DND-41 (cell line): Measurements from ENCODE around the gene ABTB1.

Source experiments
- ATAC-seq: fragments of 200-7000 bp; cut with Tn5 transposase; 3 replicates; pipeline ENCODE4 v1.9.1; 2021; ENCODE audit warnings: low read depth; ENCODE audit not compliant: insufficient read depth
- DNase-seq: peaks from one replicate; pipeline ENCODE4 v3.0.0-alpha.2; 2020
- H2AFZ ChIP-seq: 2 replicates; pipeline ENCODE4 v1.6.0; 2012; ENCODE audit warnings: low read depth, low read length
- H3K27ac ChIP-seq: 2 replicates; pipeline ENCODE4 v1.5.1; 2012; ENCODE audit warnings: low read length, inconsistent platforms
- H3K27me3 ChIP-seq: fragments of 200-600 bp; sonication (generic); 2 replicates; pipeline ENCODE4 v1.6.0; 2012; ENCODE audit warnings: low read length, mild to moderate bottlenecking, inconsistent platforms; ENCODE audit not compliant: insufficient read depth, poor library complexity
- H3K36me3 ChIP-seq: 2 replicates; pipeline ENCODE4 v1.5.1; 2012; ENCODE audit warnings: low read length, inconsistent platforms; ENCODE audit not compliant: insufficient read depth
- H3K4me1 ChIP-seq: 2 replicates; pipeline ENCODE4 v1.5.1; 2012; ENCODE audit warnings: mild to moderate bottlenecking, low read length; ENCODE audit not compliant: insufficient read depth
- H3K4me2 ChIP-seq: 2 replicates; pipeline ENCODE4 v1.6.0; 2012; ENCODE audit warnings: mild to moderate bottlenecking, moderate library complexity, low read length, inconsistent platforms; ENCODE audit not compliant: insufficient read depth
- H3K4me3 ChIP-seq, 2 experiments: fragments of 200-600 bp in 1 of 2; shearing (Covaris generic) in 1 of 2; 2 replicates each; pipeline ENCODE4 v1.5.1; 2012 to 2016; ENCODE audit warnings: inconsistent platforms in 2 of 2, low read length in 2 of 2, mild to moderate bottlenecking in 2 of 2, low read depth in 1 of 2, moderate library complexity in 1 of 2
- H3K79me2 ChIP-seq: 2 replicates; pipeline ENCODE4 v1.6.0; 2012; ENCODE audit warnings: low read length, inconsistent platforms; ENCODE audit not compliant: insufficient read depth
- H3K9ac ChIP-seq: 2 replicates; pipeline ENCODE4 v1.6.0; 2012; ENCODE audit warnings: low read depth, mild to moderate bottlenecking, inconsistent platforms, low read length, moderate library complexity
- H3K9me3 ChIP-seq: 2 replicates; pipeline ENCODE4 v1.5.1; 2012; ENCODE audit warnings: low read length, moderate library complexity, mild to moderate bottlenecking, inconsistent platforms; ENCODE audit not compliant: insufficient read depth, severe bottlenecking
- H4K20me1 ChIP-seq: 2 replicates; pipeline ENCODE4 v1.6.0; 2012; ENCODE audit warnings: low read length; ENCODE audit not compliant: insufficient read depth
- EZH2 ChIP-seq: IDR thresholded peaks from 3 replicates; pipeline ENCODE4 v1.6.1; 2012; ENCODE audit warnings: borderline replicate concordance, low read depth, mild to moderate bottlenecking, moderate library complexity, low read length, inconsistent platforms; ENCODE audit not compliant: severe bottlenecking
- TF ChIP-seq, protein P1 (sequence below): IDR thresholded peaks from 2 replicates; pipeline ENCODE4 v1.5.1; 2012; ENCODE audit warnings: borderline replicate concordance, low read length, moderate library complexity, mild to moderate bottlenecking; ENCODE audit not compliant: poor library complexity, severe bottlenecking; ENCODE audit errors: extremely low read depth

ABTB1 gene

DNA sequence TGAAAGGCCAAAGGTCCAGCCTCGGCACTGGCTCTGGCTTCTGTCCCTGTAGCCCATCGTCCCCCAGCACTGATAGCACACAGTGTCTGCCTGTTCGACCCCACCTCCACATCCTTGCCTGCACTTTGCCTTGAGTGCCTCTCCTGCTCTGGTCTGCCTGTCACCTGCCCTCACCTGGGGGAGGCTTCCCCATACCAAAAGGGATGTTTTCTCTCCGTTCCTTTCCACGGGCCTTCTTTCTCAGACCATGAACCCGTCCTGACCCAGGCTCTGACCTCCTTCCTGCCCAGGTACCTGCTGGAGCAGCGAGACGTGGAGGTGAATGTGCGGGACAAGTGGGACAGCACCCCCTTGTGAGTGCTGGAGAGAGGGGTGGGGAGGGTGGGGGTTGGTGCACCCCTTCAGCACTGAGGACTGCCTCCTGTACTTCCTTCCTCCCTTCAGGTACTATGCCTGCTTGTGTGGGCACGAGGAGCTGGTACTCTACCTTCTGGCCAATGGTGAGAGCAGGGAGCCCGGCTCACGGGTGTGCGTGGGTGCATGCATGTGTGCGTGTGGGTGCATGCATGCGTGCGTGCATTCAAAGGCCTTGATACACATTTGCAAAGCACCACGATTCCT is 1.5 kb downstream of the ABTB1 start:
- peak overlapping the region in 1 of 2 experiments; percentile 96; a peak in 2 of 4 replicates for H3K4me3 ChIP-seq
- H3K27ac ChIP-seq: no peak overlapping the region; the same call in 1 of the 2 replicates
- TF ChIP-seq EZH2: no peak
- TF ChIP-seq, protein P1, sequence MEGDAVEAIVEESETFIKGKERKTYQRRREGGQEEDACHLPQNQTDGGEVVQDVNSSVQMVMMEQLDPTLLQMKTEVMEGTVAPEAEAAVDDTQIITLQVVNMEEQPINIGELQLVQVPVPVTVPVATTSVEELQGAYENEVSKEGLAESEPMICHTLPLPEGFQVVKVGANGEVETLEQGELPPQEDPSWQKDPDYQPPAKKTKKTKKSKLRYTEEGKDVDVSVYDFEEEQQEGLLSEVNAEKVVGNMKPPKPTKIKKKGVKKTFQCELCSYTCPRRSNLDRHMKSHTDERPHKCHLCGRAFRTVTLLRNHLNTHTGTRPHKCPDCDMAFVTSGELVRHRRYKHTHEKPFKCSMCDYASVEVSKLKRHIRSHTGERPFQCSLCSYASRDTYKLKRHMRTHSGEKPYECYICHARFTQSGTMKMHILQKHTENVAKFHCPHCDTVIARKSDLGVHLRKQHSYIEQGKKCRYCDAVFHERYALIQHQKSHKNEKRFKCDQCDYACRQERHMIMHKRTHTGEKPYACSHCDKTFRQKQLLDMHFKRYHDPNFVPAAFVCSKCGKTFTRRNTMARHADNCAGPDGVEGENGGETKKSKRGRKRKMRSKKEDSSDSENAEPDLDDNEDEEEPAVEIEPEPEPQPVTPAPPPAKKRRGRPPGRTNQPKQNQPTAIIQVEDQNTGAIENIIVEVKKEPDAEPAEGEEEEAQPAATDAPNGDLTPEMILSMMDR: no peak
- H4K20me1 ChIP-seq: peaks cover 3% of the 10 kb centered on the region
- H3K9ac ChIP-seq: peak overlapping the region; percentile 98
- H3K27me3 ChIP-seq: no peaks in the 10 kb centered on the region
- H3K9me3 ChIP-seq: no peaks in the 10 kb centered on the region
- DNase-seq (no peak), ATAC-seq (no peak)
- peaks cover 27% of the 10 kb centered on the region; the same call in 1 of the 2 replicates for H3K36me3 ChIP-seq
- peak overlapping the region; percentile 92 for H3K4me2 ChIP-seq
- peaks cover 24% of the 10 kb centered on the region for H3K4me1 ChIP-seq
- H3K79me2 ChIP-seq: peaks cover 17% of the 10 kb centered on the region
- no peak overlapping the region for H2AFZ ChIP-seq

DNA sequence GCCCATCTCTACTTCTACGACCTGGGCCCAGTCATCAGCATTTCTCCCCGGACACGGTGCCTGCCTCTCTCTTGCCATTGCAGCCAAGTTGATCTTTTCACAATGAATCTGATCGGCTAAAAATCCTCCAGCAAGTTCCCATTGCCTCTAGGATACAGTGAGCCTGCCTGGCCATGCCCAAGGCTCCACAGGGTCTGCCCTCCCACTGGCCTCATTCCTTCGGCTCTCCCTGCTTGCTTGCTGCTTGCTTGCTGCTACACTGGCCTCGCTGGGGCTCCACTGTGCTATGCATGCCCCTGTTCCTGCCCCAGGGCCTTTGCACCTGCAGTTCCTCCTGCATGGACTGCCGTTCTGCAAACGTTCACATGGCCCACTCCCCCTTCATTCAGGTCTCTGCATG is 2.0 kb downstream of the ABTB1 start:
- H3K4me2 ChIP-seq: peak overlapping the region; percentile 92; the same call in 1 of the 2 replicates
- peaks cover 28% of the 10 kb centered on the region; the same call in 1 of the 2 replicates for H3K36me3 ChIP-seq
- peaks cover 24% of the 10 kb centered on the region for H3K4me1 ChIP-seq
- no peak overlapping the region for H2AFZ ChIP-seq
- H3K27ac ChIP-seq: no peak overlapping the region
- no peak for TF ChIP-seq EZH2
- TF ChIP-seq, protein P1: no peak
- no peak for ATAC-seq
- peaks cover 3% of the 10 kb centered on the region for H4K20me1 ChIP-seq
- no peaks in the 10 kb centered on the region for H3K9me3 ChIP-seq
- H3K4me3 ChIP-seq: no peak overlapping the region
- peaks cover 17% of the 10 kb centered on the region for H3K79me2 ChIP-seq
- DNase-seq: no peak
- no peaks in the 10 kb centered on the region for H3K27me3 ChIP-seq
- no peak overlapping the region for H3K9ac ChIP-seq

DNA sequence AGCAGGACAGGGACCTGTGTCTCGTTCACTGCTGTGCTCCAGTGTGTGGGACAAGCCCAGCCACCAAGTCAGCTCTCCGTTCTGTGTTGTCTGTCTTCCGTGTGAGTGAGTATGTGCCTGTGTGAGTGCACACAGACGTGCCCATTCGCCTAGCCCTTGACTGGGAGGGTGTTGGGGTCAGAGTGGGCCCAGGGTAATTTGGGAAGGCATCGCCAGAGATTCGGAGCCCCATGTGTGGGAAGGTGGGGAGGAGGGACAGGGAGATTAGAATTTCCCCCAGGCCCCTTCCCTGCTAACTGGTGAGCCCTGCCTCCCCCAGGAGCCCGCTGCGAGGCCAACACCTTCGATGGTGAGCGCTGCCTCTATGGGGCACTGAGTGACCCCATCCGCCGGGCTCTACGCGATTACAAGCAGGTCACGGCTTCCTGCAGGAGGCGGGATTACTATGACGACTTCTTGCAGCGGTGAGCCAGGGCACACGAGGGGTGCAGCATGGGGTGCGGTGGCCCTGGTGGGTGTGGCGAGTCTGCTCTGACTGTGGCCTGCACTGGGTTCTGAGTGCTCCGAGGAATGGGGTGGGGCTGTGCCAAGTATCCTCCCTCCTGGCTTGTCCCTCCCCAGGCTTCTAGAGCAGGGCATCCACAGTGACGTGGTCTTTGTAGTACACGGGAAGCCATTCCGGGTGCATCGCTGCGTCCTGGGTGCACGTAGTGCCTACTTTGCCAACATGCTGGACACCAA is 3.1 kb downstream of the ABTB1 start:
- Histone ChIP-seq H4K20me1 (peaks cover 3% of the 10 kb centered on the region), H3K9ac (no peak overlapping the region), H3K9me3 (no peaks in the 10 kb centered on the region), H3K27me3 (no peaks in the 10 kb centered on the region), H3K79me2 (peaks cover 17% of the 10 kb centered on the region), H3K4me2 (no peak overlapping the region), H3K4me1 (peaks cover 24% of the 10 kb centered on the region), H3K36me3 (peaks cover 34% of the 10 kb centered on the region), H3K4me3 (no peak overlapping the region), H2AFZ (no peak overlapping the region), H3K27ac (no peak overlapping the region)
- no peak for ATAC-seq
- no peak for DNase-seq
- TF ChIP-seq EZH2: no peak
- TF ChIP-seq, protein P1: no peak
